HL-60 (cell line): ENCODE results near the gene AHCY.

ENCODE experiments used
- CTCF ChIP-seq: IDR thresholded peaks from one replicate; pipeline ENCODE4 v1.5.1; 2011; ENCODE audit warnings: low read length, control low read depth, inconsistent platforms; ENCODE audit not compliant: insufficient read depth
- POLR2AphosphoS5 ChIP-seq: IDR thresholded peaks from 2 replicates; pipeline ENCODE4 v1.6.1; 2012; ENCODE audit warnings: low read depth

- TF ChIP-seq CTCF (no peak), POLR2AphosphoS5 (no peak)
Measured at GRCh38 chr20:34268851-34269636, 34.1 kb downstream of the AHCY start.
